IPS-18a (cell line): Measurements from ENCODE around the gene WDR43.

ENCODE experiments used
- H3K27ac ChIP-seq: one replicate; pipeline ENCODE4 v1.5.1; 2013; ENCODE audit warnings: low read length
- H3K27me3 ChIP-seq: one replicate; pipeline ENCODE4 v1.6.1; 2013; ENCODE audit warnings: mild to moderate bottlenecking, low read length; ENCODE audit not compliant: control insufficient read depth, insufficient read depth
- H3K36me3 ChIP-seq: one replicate; pipeline ENCODE4 v1.6.1; 2013; ENCODE audit warnings: low read depth, low read length; ENCODE audit not compliant: control insufficient read depth
- H3K4me1 ChIP-seq: one replicate; pipeline ENCODE4 v1.6.1; 2013; ENCODE audit warnings: low read depth, low read length; ENCODE audit not compliant: control insufficient read depth
- H3K4me3 ChIP-seq: one replicate; pipeline ENCODE4 v1.5.1; 2013; ENCODE audit warnings: low read length
- H3K9ac ChIP-seq: one replicate; pipeline ENCODE4 v1.6.1; 2013; ENCODE audit warnings: mild to moderate bottlenecking, low read length, moderate library complexity
- H3K9me3 ChIP-seq: one replicate; pipeline ENCODE4 v1.6.1; 2013; ENCODE audit warnings: low read depth, low read length; ENCODE audit not compliant: control insufficient read depth

Gene WDR43, protein sequence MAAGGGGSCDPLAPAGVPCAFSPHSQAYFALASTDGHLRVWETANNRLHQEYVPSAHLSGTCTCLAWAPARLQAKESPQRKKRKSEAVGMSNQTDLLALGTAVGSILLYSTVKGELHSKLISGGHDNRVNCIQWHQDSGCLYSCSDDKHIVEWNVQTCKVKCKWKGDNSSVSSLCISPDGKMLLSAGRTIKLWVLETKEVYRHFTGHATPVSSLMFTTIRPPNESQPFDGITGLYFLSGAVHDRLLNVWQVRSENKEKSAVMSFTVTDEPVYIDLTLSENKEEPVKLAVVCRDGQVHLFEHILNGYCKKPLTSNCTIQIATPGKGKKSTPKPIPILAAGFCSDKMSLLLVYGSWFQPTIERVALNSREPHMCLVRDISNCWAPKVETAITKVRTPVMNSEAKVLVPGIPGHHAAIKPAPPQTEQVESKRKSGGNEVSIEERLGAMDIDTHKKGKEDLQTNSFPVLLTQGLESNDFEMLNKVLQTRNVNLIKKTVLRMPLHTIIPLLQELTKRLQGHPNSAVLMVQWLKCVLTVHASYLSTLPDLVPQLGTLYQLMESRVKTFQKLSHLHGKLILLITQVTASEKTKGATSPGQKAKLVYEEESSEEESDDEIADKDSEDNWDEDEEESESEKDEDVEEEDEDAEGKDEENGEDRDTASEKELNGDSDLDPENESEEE

GRCh38 chr2:28894470-28895188, at the start of gene WDR43:
TSS of gene WDR43 (plus strand) at chr2:28894667. CDS start at chr2:28894699, 32 bp downstream.
- Histone ChIP-seq H3K9ac (peak within 1 kb of the TSS; percentile 98), H3K27me3 (no peaks in the 10 kb centered on the region), H3K9me3 (no peaks in the 10 kb centered on the region), H3K27ac (peak within 1 kb of the TSS; percentile 87), H3K36me3 (no peaks in the 10 kb centered on the region), H3K4me1 (peaks cover 23% of the 10 kb centered on the region), H3K4me3 (peak within 1 kb of the TSS; percentile 99)

DNA sequence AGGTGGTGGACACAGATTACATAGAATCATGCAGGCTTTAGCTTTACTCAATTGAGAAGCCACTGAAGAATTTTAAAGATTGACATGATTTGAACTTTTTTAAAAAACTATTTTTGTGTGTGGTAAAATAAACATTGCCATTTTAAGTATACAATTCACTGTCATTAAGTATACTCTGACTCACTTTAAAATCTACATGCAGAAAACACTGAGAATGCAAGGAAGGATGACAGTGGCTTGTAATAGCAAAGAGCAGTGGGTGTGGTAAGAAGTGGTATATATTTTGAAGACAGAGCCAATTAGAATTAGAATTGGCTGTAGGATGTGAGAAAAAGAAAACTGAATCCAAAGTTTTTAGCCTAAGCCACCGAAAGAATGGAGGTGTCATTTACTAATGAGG, 39.3 kb upstream of the WDR43 start:
- H3K27me3 ChIP-seq = no peaks in the 10 kb centered on the region
- no peaks in the 10 kb centered on the region for H3K4me1 ChIP-seq
- no peak overlapping the region for H3K9ac ChIP-seq
- peaks cover 3% of the 10 kb centered on the region for H3K36me3 ChIP-seq
- H3K4me3 ChIP-seq = no peak overlapping the region
- no peak overlapping the region for H3K27ac ChIP-seq
- no peaks in the 10 kb centered on the region for H3K9me3 ChIP-seq

GRCh38 chr2:28855977-28856376, 38.5 kb upstream of the WDR43 start:
- Histone ChIP-seq H3K4me1 (no peaks in the 10 kb centered on the region), H3K36me3 (peaks cover 3% of the 10 kb centered on the region), H3K4me3 (no peak overlapping the region), H3K27ac (no peak overlapping the region), H3K9me3 (no peaks in the 10 kb centered on the region), H3K9ac (no peak overlapping the region), H3K27me3 (no peaks in the 10 kb centered on the region)

DNA sequence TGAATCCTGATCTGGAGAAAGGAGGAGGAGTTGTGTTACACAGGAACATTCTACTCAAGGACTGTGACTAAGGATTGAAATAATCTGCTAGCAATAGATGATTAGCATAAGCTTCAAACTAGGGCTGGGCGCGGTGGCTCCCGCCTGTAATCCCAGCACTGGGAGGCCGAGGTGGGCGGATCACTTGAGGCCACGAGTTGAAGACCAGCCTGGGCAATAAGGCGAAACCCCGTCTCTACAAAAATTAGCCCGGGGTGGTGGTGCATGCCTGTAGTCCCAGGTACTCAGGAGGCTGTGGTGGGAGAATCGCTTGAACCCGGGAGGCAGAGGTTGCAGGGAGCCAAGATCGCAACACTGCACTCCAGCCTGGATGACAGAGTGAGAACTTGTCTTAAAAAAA, 25.9 kb upstream of the WDR43 start:
- H3K36me3 ChIP-seq = peaks cover 11% of the 10 kb centered on the region
- H3K4me1 ChIP-seq = no peaks in the 10 kb centered on the region
- no peak overlapping the region for H3K27ac ChIP-seq
- no peaks in the 10 kb centered on the region for H3K9me3 ChIP-seq
- H3K4me3 ChIP-seq = peak overlapping the region; percentile 97
- no peak overlapping the region for H3K9ac ChIP-seq
- H3K27me3 ChIP-seq = peaks cover 6% of the 10 kb centered on the region

- Histone ChIP-seq H3K27ac (peak overlapping the region; percentile 77), H3K9me3 (no peaks in the 10 kb centered on the region), H3K4me3 (peak overlapping the region; percentile 97), H3K4me1 (no peaks in the 10 kb centered on the region), H3K36me3 (peaks cover 10% of the 10 kb centered on the region), H3K9ac (peak overlapping the region; percentile 89), H3K27me3 (peaks cover 6% of the 10 kb centered on the region)
Measured at GRCh38 chr2:28869494-28870145, 24.8 kb upstream of the WDR43 start.

DNA sequence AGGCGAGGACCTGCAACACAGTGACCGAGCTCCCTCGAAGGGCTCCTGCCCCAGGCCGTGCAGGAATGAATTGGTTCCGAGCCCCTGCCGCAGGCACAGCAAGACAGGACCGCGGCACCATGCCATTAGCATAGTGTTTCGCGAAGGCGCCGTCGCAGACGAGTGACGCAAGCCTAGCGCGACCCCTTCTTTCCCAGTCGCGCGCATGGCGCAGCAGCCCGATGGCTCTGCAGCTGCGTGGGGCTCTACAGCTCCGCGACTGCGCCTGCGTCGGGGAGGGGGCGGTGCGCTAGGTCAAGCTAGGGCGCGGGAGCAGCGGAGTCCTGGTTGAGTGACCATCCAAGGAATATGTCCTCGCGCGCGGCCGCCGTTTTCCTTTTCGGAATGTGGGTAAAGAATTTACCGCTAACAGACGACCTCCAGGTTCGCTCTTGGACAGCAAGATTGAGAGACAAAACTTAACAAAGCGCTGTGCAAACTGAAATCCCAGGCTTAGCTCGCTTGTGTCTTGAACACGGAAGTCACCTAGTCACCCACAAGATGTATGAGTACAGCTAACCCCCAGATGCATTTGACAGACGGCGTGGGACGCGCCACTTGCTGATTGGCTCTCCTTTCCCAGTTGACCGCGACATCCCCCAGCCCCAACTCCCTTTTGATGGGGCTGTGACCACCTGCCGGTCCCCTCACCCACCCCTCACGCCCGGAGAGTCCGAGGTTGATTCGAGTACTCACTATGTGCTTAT, 24.1 kb upstream of the WDR43 start, which contains the start of gene TRMT61B:
Gene TRMT61B, minus strand, starts transcription at position 164 of the 746 bp plus-strand sequence. Its CDS starts 32 bp downstream, at position 132.
- peak within 1 kb of the TSS; percentile 97 for H3K4me3 ChIP-seq
- peaks cover 7% of the 10 kb centered on the region for H3K27me3 ChIP-seq
- H3K9ac ChIP-seq = peak within 1 kb of the TSS; percentile 89
- no peaks in the 10 kb centered on the region for H3K4me1 ChIP-seq
- no peaks in the 10 kb centered on the region for H3K9me3 ChIP-seq
- peak within 1 kb of the TSS; percentile 77 for H3K27ac ChIP-seq
- peaks cover 4% of the 10 kb centered on the region for H3K36me3 ChIP-seq

- no peaks in the 10 kb centered on the region for H3K4me1 ChIP-seq
- H3K9ac ChIP-seq = no peak overlapping the region
- no peaks in the 10 kb centered on the region for H3K9me3 ChIP-seq
- H3K27me3 ChIP-seq = peaks cover 11% of the 10 kb centered on the region
- H3K36me3 ChIP-seq = no peaks in the 10 kb centered on the region
- no peak overlapping the region for H3K27ac ChIP-seq
- no peak overlapping the region for H3K4me3 ChIP-seq
Measured at GRCh38 chr2:28871620-28872019, 22.8 kb upstream of the WDR43 start.

GRCh38 chr2:28880193-28880592, 14.3 kb upstream of the WDR43 start:
- Histone ChIP-seq H3K27me3 (peaks cover 5% of the 10 kb centered on the region), H3K4me3 (no peak overlapping the region), H3K9me3 (no peaks in the 10 kb centered on the region), H3K27ac (no peak overlapping the region), H3K4me1 (no peaks in the 10 kb centered on the region), H3K36me3 (no peaks in the 10 kb centered on the region), H3K9ac (no peak overlapping the region)

- Histone ChIP-seq H3K4me3 (no peak overlapping the region), H3K9ac (no peak overlapping the region), H3K27me3 (no peaks in the 10 kb centered on the region), H3K36me3 (no peaks in the 10 kb centered on the region), H3K9me3 (no peaks in the 10 kb centered on the region), H3K4me1 (peaks cover 23% of the 10 kb centered on the region), H3K27ac (no peak overlapping the region)
Measured at GRCh38 chr2:28893488-28893887, 979 bp upstream of the WDR43 start.

GRCh38 chr2:28895189-28895893, 874 bp downstream of the WDR43 start:
- no peaks in the 10 kb centered on the region for H3K9me3 ChIP-seq
- H3K27ac ChIP-seq = peak overlapping the region; percentile 87
- H3K36me3 ChIP-seq = no peaks in the 10 kb centered on the region
- no peaks in the 10 kb centered on the region for H3K27me3 ChIP-seq
- peak overlapping the region; percentile 98 for H3K9ac ChIP-seq
- peaks cover 23% of the 10 kb centered on the region for H3K4me1 ChIP-seq
- H3K4me3 ChIP-seq = peak overlapping the region; percentile 99
